ENCODE measurements around the gene LRTM2.

LRTM2 gene

GRCh38 chr12:1883513-1883912, 63.1 kb downstream of the LRTM2 start:
- no peak overlapping the region for H3K27ac ChIP-seq
- no peak for TF ChIP-seq ZFX (IDR thresholded peaks at IDR 0.05; ENCODE audit: borderline replicate concordance)
- no peak for TF ChIP-seq CTCF (IDR thresholded peaks at IDR 0.05)

- H3K27ac ChIP-seq = no peak overlapping the region
- TF ChIP-seq ZFX (IDR thresholded peaks at IDR 0.05; ENCODE audit: borderline replicate concordance) (no peak), CTCF (IDR thresholded peaks at IDR 0.05) (no peak)
Observed at GRCh38 chr12:1884651-1885050, 64.3 kb downstream of the LRTM2 start.

- no peak overlapping the region for H3K27ac ChIP-seq
- TF ChIP-seq CTCF (IDR thresholded peaks at IDR 0.05) (no peak), ZFX (IDR thresholded peaks at IDR 0.05; ENCODE audit: borderline replicate concordance) (no peak)
Observed at GRCh38 chr12:1885082-1885596, 64.8 kb downstream of the LRTM2 start.

- H3K27ac ChIP-seq = no peak overlapping the region
- TF ChIP-seq ZFX (IDR thresholded peaks at IDR 0.05; ENCODE audit: borderline replicate concordance) (no peak), CTCF (IDR thresholded peaks at IDR 0.05) (no peak)
Observed at GRCh38 chr12:1885599-1886245, 65.4 kb downstream of the LRTM2 start.
